Sigmoid colon (tissue), 4 donors: ENCODE data around the gene KLK10.

Source experiments
- CTCF ChIP-seq, 4 experiments: fragments of 450-650 bp in 3 of 4; fragments of 200-600 bp in 1 of 4; IDR thresholded peaks; one replicate each; pipeline ENCODE4 v1.5.1; 2016 to 2019; ENCODE audit warnings: antibody characterized with exemption in 4 of 4, mild to moderate bottlenecking in 3 of 4, moderate library complexity in 2 of 4
- EP300 ChIP-seq, 4 donors: sonication (generic); formaldehyde crosslinking; IDR thresholded peaks; one replicate each; pipeline ENCODE4 v1.6.1; 2017; ENCODE audit warnings: antibody characterized with exemption in 4 of 4
- POLR2A ChIP-seq, 2 donors: fragments of 450-650 bp; IDR thresholded peaks; one replicate each; pipeline ENCODE4 v1.6.1; 2016; ENCODE audit warnings: antibody characterized with exemption in 2 of 2, mild to moderate bottlenecking in 2 of 2, moderate library complexity in 2 of 2

DNA sequence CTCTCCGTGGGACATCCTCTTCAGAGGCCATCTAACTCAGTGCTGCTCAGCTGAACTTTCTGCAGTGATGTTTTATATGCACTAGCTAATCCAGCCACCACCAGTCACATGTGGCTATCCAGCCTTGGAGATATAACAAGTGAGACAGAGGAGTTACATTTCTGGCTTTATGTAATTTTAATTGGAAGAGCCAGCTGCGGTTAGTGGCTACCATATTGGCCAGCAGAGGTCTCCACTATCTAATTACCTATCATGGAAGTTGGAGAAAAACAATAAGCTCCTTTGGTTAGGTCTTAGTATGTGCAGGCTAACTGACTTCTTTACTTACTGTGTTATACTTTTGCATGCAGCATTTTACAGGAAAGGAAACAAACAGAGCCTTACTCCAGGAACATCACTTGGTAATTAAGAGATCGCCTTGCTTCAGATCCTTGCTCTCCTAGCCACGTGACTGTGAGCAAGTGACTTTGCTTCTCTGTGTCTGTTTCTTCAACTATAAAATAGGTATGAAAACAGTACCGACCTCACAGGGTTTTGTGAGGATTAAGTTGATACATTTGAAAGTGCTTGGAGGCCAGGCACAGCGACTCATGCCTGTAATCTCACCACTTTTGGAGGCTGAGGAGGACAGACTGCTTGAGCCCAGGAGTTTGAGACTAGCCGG is 1.6 kb upstream of the KLK10 start:
- TF ChIP-seq EP300 (IDR thresholded peaks at IDR 0.05) (no peak), CTCF (IDR thresholded peaks at IDR 0.05) (peak in 3 of 4 experiments; percentile 24 to 56 (median 29)), POLR2A (IDR thresholded peaks at IDR 0.05) (no peak)
